Adrenal gland (tissue), 12 donors: Measurements from ENCODE around the gene CCDC154. TPM values are rescaled to one million over a fixed set of nuclear protein-coding genes. Genes with fewer than 3 reads are reported as not detected.
A peak's percentile ranks its signal among the peaks of the same experiment; 100 is the strongest.

Experiments used
- DNase-seq, 7 donors: peaks; one replicate each; pipeline ENCODE4 v3.0.0-alpha.2; 2019 to 2020
- H3K27ac ChIP-seq, 5 donors: fragments of 200-600 bp; sonication (generic) in 4 of 5; 1 replicate in 3 of 5; 2 replicates in 2 of 5; pipeline versions ENCODE4 v1.5.1 to v1.8.0; 2016 to 2020; ENCODE audit warnings: mild to moderate bottlenecking in 1 of 5
- H3K27me3 ChIP-seq: fragments of 200-600 bp; 2 replicates; pipeline ENCODE4 v1.8.0; 2021
- H3K36me3 ChIP-seq, 2 donors: fragments of 200-600 bp; replicated peaks in 1 of 2; 1 replicate in 1 of 2; 2 replicates in 1 of 2; pipeline versions ENCODE4 v1.5.1 to v1.8.0; 2018 to 2022
- H3K4me1 ChIP-seq, 2 donors: fragments of 200-600 bp; replicated peaks in 1 of 2; 1 replicate in 1 of 2; 2 replicates in 1 of 2; pipeline versions ENCODE4 v1.5.1 to v1.8.0; 2018 to 2021
- H3K4me3 ChIP-seq, 4 donors: fragments of 200-600 bp; sonication (generic) in 3 of 4; one replicate each; pipeline ENCODE4 v1.5.1; 2016 to 2018
- H3K9me3 ChIP-seq, 3 donors: fragments of 200-600 bp; sonication (generic) in 1 of 3; replicated peaks in 1 of 3; 1 replicate in 2 of 3; 2 replicates in 1 of 3; pipeline versions ENCODE4 v1.5.1 to v1.8.0; 2016 to 2021
- CTCF ChIP-seq, 6 experiments: fragments of 450-650 bp in 4 of 6; fragments of 200-600 bp in 2 of 6; sonication (generic) in 1 of 6; IDR thresholded peaks; 1 replicate in 5 of 6; 2 replicates in 1 of 6; pipeline versions ENCODE4 v1.5.1 to v1.8.0; 2016 to 2021; ENCODE audit warnings: antibody characterized with exemption in 6 of 6, mild to moderate bottlenecking in 2 of 6, moderate library complexity in 1 of 6
- POLR2A ChIP-seq, 2 donors: fragments of 450-650 bp; IDR thresholded peaks; one replicate each; pipeline ENCODE4 v1.6.1; 2017; ENCODE audit warnings: antibody characterized with exemption in 2 of 2, mild to moderate bottlenecking in 2 of 2, moderate library complexity in 1 of 2
- WGBS, 4 donors: extraction: QIAGEN DNeasy Blood & Tissue Kit in 2 of 4; methylation state at CpG; one replicate each; pipeline versions ENCODE4 v1.1.5 to v1.1.7; 2013 to 2017; 5-methylcytosine and 5-hydroxymethylcytosine counted together
- intact Hi-C, 2 donors: fragments of 100-400 bp; cut with DNase I; formaldehyde crosslinking; loops; one replicate each; pipeline versions ENCODE4 v1.14.1 to v1.15.0; 2022 to 2023
- polyA plus RNA-seq, 3 donors: library from polyadenylated mRNA; stranded (reverse); fragments of 200-250 nt in 2 of 3; fragments of 350-450 nt in 1 of 3; fragmentation: Illumina TruSeq in 1 of 3; extraction: RNeasy Lipid Tissue Mini Kit (QIAGEN cat#74804) in 1 of 3; gene quantifications; one replicate each; pipeline ENCODE4 v1.2.3, GENCODE V29; 2013 to 2014
- total RNA-seq, 9 donors: library from RNA; depleted of rRNA in 4 of 9; stranded (reverse); fragments of >200 nt in 4 of 9; fragments of 120-200 nt in 1 of 9; fragmentation: NEBNext Ultra II Directional in 1 of 9; extraction: Animal tissue kit (Norgen Biotek cat#: 25700) in 1 of 9; gene quantifications; one replicate each; pipeline versions ENCODE4 v1.1.0 to v1.2.4, GENCODE V29; 2013 to 2023
- donor health status: healthy with polysubstance abuse.
- donor health status: Bipolar disorder and iron deficiency.
- donor health status: DM: yes; HTN: yes; CAD: no.
- donor health status: DM: no; HTN: no; CAD: no.
- donor health status: DM: no; HTN: no; CAD: no.
- donor health status: DM: yes; HTN: yes; CAD: no.

The CCDC154 gene
- total and polyA plus RNA-seq, 12 donors, result 0.28 to 39.7 (median 1.1) TPM; not detected in 1

DNA sequence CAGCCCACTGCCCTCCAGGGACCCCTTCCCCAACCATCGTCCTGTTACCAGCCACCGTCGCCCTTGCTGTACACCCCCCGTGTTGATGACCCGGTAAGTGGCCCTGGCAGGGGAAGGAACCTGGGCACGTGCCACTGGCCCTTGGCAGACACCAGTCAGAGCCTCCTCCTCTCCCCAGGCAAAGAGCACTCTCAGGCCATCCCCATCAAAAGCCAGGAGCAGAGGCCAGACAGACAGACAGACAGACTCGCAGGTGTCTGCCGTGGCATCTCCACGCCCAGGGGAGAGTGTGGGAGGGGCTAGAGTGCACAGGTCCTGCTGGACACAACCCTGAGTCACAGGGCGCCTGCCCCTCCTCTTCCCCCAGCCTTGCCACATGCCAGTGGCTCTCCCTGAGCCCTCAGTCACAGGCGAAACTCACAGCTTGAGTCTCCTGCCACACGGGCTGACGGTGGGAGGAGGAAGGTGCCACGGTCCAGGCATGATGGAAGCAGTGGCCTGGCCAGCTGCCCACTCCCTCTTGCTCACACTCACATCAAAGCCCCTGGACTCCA lies 22.7 kb upstream of the CCDC154 start:
- Histone ChIP-seq H3K4me3 (no peak overlapping the region), H3K27ac (peak overlapping the region; percentile 57 to 89 (median 79)), H3K9me3 (no peaks in the 10 kb centered on the region), H3K4me1 (peaks cover 8 to 35% of the 10 kb centered on the region in 2 donors), H3K27me3 (no peaks in the 10 kb centered on the region), H3K36me3 (no peaks in the 10 kb centered on the region)
- peak in 1 of 2 donors; percentile 78 for TF ChIP-seq POLR2A (IDR thresholded peaks at IDR 0.05)
- no peak for TF ChIP-seq CTCF (IDR thresholded peaks at IDR 0.05)
- intact Hi-C loops, result no loop called here
- DNase-seq, result peak; percentile 80 to 95 (median 92)
- 41 to 48% (median 45%) methylated on average over 10 to 14 of the region's 14 CpGs for WGBS, 4 donors

- peak overlapping the region in 1 of 5 donors; percentile 34 for H3K27ac ChIP-seq
- H3K9me3 ChIP-seq, result no peaks in the 10 kb centered on the region
- H3K4me3 ChIP-seq, result no peak overlapping the region
- no peak for DNase-seq
- peaks cover 0 to 4% of the 10 kb centered on the region in 2 donors for H3K36me3 ChIP-seq
- H3K27me3 ChIP-seq, result no peaks in the 10 kb centered on the region
- intact Hi-C loops, result no loop called here
- WGBS, 4 donors, result 86 to 94% (median 93%) methylated on average over 22 to 24 of the region's 24 CpGs
- peaks cover 8 to 29% of the 10 kb centered on the region in 2 donors for H3K4me1 ChIP-seq
- TF ChIP-seq POLR2A (IDR thresholded peaks at IDR 0.05), result no peak
- no peak for TF ChIP-seq CTCF (IDR thresholded peaks at IDR 0.05)
Observed at GRCh38 chr16:1466054-1466453, 21.7 kb upstream of the CCDC154 start.

GRCh38 chr16:1465567-1465915 lies 21.2 kb upstream of the CCDC154 start:
- intact Hi-C loops, result no loop called here
- H3K36me3 ChIP-seq, result peaks cover 0 to 9% of the 10 kb centered on the region in 2 donors
- 95 to 100% (median 95%) methylated on average over 1 to 13 of the region's 13 CpGs for WGBS, 4 donors

DNA sequence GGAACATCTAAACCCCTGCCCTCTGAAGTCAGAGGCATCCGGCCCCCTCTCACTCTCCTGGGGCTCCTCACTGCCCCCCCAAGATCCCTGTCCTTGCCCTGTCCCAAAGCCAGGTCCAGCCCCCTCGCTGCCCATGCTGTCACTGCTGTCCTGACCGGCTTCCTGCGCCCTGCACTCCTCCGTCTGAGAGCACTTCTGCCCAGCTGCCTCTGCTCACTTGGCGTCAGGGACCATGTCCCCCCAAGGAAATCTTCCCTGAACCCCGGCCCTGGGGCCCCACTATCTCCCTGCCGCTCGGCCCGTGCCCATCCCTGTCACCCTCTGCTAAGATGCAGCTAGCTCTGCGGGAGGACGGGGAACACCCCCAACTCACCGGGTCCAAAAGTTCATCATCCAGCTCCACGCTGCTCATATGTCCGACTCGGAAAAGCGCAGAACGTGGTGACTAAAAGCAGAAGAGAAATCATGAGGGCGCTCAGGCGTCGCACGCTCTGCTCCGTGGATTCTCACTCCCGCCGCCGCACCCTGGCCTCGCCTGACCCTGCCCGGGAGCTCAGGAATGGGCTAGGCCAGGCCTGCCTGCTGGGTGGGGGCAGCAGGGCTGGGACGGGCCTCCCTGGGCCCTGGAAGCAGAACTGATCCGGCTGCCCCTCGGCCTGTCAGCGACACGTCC lies 20.7 kb upstream of the CCDC154 start:
- peaks cover 8 to 24% of the 10 kb centered on the region in 2 donors for H3K4me1 ChIP-seq
- intact Hi-C loops, result no loop called here
- no peak for DNase-seq
- H3K27me3 ChIP-seq, result no peaks in the 10 kb centered on the region
- no peak overlapping the region for H3K4me3 ChIP-seq
- peak overlapping the region in 1 of 5 donors; percentile 46 for H3K27ac ChIP-seq
- WGBS, 4 donors, result 86 to 92% (median 89%) methylated on average over 24 to 33 of the region's 33 CpGs
- TF ChIP-seq CTCF (IDR thresholded peaks at IDR 0.05) (no peak), POLR2A (IDR thresholded peaks at IDR 0.05) (no peak)
- peaks cover 0 to 14% of the 10 kb centered on the region in 2 donors for H3K36me3 ChIP-seq
- no peaks in the 10 kb centered on the region for H3K9me3 ChIP-seq

More at GRCh38 chr16:1465567-1465915, 21.2 kb upstream of the CCDC154 start:
- H3K27ac ChIP-seq, result no peak overlapping the region
- no peak for TF ChIP-seq CTCF (IDR thresholded peaks at IDR 0.05)
- no peak for TF ChIP-seq POLR2A (IDR thresholded peaks at IDR 0.05)
- peaks cover 8 to 27% of the 10 kb centered on the region in 2 donors for H3K4me1 ChIP-seq
- H3K27me3 ChIP-seq, result no peaks in the 10 kb centered on the region
- DNase-seq, result no peak
- no peak overlapping the region for H3K4me3 ChIP-seq
- H3K9me3 ChIP-seq, result no peaks in the 10 kb centered on the region
